Caco-2 (cell line): Measurements from ENCODE around the gene LRP6. TPM values are rescaled to one million over a fixed set of nuclear protein-coding genes. Genes with fewer than 3 reads are reported as not detected.

Experiments used
- BruUV-seq: library from RNA; stranded (reverse); fragments of 400-500 nt; replicated peaks from 2 replicates; lab custom pipeline; 2021; lab: Mats Ljungman, UMichigan
- CTCF ChIA-PET: fragments of 300-600 bp; sonication (Branson Sonifier 250); formaldehyde crosslinking; loops from one replicate; lab custom pipeline; 2022; ENCODE audit warnings: antibody characterized with exemption; lab: Charles Lee
- POLR2A ChIA-PET: fragments of 300-600 bp; sonication (Branson Sonifier 250); formaldehyde crosslinking; loops from one replicate; lab custom pipeline; 2022; ENCODE audit warnings: antibody characterized with exemption; lab: Charles Lee
- DNase-seq, 2 experiments: peaks; one replicate each; pipeline versions ENCODE4 v3.0.0 to v3.0.0-alpha.2; 2020 to 2022
- H3K27me3 ChIP-seq: replicated peaks from 2 replicates; pipeline ENCODE4 v1.6.0; 2011; ENCODE audit warnings: low read length; ENCODE audit not compliant: control insufficient read depth, insufficient read depth
- H3K36me3 ChIP-seq: 2 replicates; pipeline ENCODE4 v1.5.1; 2011; ENCODE audit warnings: low read length; ENCODE audit not compliant: control insufficient read depth, insufficient read depth
- H3K4me1 ChIP-seq: fragments of 250-450 bp; sonication (Bioruptor Pico); 2 replicates; pipeline ENCODE4 v1.5.1; 2020; ENCODE audit warnings: mild to moderate bottlenecking
- H3K4me3 ChIP-seq: 2 replicates; pipeline ENCODE4 v1.5.1; 2011; ENCODE audit warnings: low read depth, mild to moderate bottlenecking, control low read depth, low read length
- H3K9me3 ChIP-seq: fragments of 250-450 bp; sonication (Bioruptor Pico); 2 replicates; pipeline ENCODE4 v1.5.1; 2020; ENCODE audit warnings: mild to moderate bottlenecking, moderate library complexity
- H3K27ac Mint-ChIP-seq: one replicate; pipeline ENCODE4 v1.8.0; 2022; ENCODE audit warnings: mixed read lengths; ENCODE audit not compliant: unreplicated experiment
- H3K27me3 Mint-ChIP-seq: one replicate; pipeline ENCODE4 v1.8.0; 2022; ENCODE audit warnings: mixed read lengths; ENCODE audit not compliant: insufficient read depth, unreplicated experiment
- H3K36me3 Mint-ChIP-seq: one replicate; pipeline ENCODE4 v1.8.0; 2022; ENCODE audit warnings: mild to moderate bottlenecking, mixed read lengths; ENCODE audit not compliant: insufficient read depth, unreplicated experiment
- H3K4me1 Mint-ChIP-seq: one replicate; pipeline ENCODE4 v1.8.0; 2022; ENCODE audit warnings: low read depth, mixed read lengths; ENCODE audit not compliant: unreplicated experiment
- H3K4me3 Mint-ChIP-seq: one replicate; pipeline ENCODE4 v1.8.0; 2022; ENCODE audit warnings: mild to moderate bottlenecking, moderate library complexity, mixed read lengths; ENCODE audit not compliant: unreplicated experiment
- H3K9me3 Mint-ChIP-seq: one replicate; pipeline ENCODE4 v1.8.0; 2022; ENCODE audit warnings: mixed read lengths; ENCODE audit not compliant: unreplicated experiment
- intact Hi-C: fragments of 100-400 bp; cut with micrococcal nuclease; formaldehyde crosslinking; loops from one replicate; pipeline ENCODE4 v1.10.0; 2022; ENCODE audit not compliant: unreplicated experiment
- total RNA-seq: library from RNA; stranded (reverse); gene quantifications from 2 replicates; pipeline ENCODE4 v1.2.3, GENCODE V29; 2022
- TF ChIP-seq, protein P1 (sequence below), 2 experiments: fragments of 200-600 bp in 1 of 2; IDR thresholded peaks; 1 replicate in 1 of 2; 2 replicates in 1 of 2; pipeline versions ENCODE4 v1.5.1 to v1.8.0; 2011 to 2022; ENCODE audit warnings: antibody characterized with exemption in 1 of 2, control low read depth in 1 of 2, inconsistent platforms in 1 of 2, low read depth in 1 of 2, low read length in 1 of 2, mild to moderate bottlenecking in 1 of 2, moderate library complexity in 1 of 2; ENCODE audit not compliant: insufficient read depth in 1 of 2, severe bottlenecking in 1 of 2, unreplicated experiment in 1 of 2

LRP6 gene
- total RNA-seq, 1 experiment from 2014 or later = 72.7 TPM

DNA sequence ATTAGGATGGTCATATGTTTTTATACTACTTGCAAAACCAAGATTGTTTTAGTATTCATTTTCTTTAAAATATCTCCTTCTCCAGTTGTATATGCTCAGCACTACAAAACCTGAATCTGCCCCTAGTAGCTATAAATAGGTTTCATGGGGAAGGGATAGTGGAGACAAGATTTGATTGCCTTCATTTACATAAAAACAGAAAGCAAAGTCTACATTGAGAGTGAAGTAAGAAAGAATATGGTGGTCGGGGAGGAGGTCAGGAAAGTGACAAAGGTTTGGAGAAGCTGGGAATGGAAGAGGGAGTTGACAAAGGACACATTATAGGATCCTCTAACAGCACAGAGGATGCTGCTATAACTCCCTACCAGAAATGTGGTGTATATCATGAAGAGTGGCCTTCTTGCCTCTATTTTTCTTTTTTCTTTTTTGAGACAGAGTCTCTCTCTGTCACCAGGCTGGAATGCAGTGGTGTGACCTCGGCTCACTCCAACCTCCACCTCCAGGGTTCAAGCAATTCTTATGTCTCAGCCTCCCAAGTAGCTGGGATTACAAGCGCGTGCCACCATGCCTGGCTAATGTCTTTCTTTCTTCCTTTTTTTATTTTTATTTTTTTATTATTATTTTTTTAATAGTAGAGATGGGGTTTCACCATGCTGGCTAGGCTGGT is 6.6 kb upstream of the LRP6 start:
- Mint-ChIP-seq H3K4me3 (no peak overlapping the region), H3K27ac (peak overlapping the region; percentile 31), H3K4me1 (peaks cover 22% of the 10 kb centered on the region), H3K27me3 (no peaks in the 10 kb centered on the region), H3K9me3 (no peaks in the 10 kb centered on the region), H3K36me3 (no peaks in the 10 kb centered on the region)
- Histone ChIP-seq H3K4me1 (peaks cover 9% of the 10 kb centered on the region), H3K9me3 (no peaks in the 10 kb centered on the region; the same call in 1 of the 2 replicates), H3K27me3 (no peaks in the 10 kb centered on the region), H3K4me3 (no peak overlapping the region), H3K36me3 (no peaks in the 10 kb centered on the region)
- intact Hi-C loops = no loop called here
- TF ChIP-seq, protein P1, sequence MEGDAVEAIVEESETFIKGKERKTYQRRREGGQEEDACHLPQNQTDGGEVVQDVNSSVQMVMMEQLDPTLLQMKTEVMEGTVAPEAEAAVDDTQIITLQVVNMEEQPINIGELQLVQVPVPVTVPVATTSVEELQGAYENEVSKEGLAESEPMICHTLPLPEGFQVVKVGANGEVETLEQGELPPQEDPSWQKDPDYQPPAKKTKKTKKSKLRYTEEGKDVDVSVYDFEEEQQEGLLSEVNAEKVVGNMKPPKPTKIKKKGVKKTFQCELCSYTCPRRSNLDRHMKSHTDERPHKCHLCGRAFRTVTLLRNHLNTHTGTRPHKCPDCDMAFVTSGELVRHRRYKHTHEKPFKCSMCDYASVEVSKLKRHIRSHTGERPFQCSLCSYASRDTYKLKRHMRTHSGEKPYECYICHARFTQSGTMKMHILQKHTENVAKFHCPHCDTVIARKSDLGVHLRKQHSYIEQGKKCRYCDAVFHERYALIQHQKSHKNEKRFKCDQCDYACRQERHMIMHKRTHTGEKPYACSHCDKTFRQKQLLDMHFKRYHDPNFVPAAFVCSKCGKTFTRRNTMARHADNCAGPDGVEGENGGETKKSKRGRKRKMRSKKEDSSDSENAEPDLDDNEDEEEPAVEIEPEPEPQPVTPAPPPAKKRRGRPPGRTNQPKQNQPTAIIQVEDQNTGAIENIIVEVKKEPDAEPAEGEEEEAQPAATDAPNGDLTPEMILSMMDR (IDR thresholded peaks at IDR 0.05; ENCODE audit: insufficient read depth in 1 of 2, low read depth in 1 of 2, low read length in 1 of 2, severe bottlenecking in 1 of 2, unreplicated experiment in 1 of 2) = no peak
- POLR2A ChIA-PET = no interaction called here
- BruUV-seq = no TSS peak
- CTCF ChIA-PET = no interaction called here
- no peak for DNase-seq

DNA sequence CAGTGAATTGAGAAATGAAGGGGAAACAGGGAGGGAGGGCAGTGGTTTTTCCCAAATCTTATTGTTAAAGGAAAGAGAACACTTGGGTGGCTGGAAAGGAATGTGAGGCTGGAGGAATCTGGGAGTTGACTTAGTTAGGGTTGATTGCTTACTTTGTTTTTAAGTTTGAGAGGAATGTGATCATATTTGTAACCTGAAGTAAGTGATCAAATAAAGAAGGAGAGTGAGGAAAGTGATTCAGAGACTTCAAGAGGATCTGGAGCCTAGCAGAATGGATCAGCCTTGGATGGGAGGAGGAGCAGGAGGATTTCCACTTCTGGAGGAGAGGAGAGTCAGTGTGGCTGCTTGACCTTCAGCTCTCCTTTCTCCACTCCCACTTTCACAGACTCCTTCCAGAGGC is 6.0 kb upstream of the LRP6 start:
- no peak overlapping the region for H3K4me3 ChIP-seq
- no peaks in the 10 kb centered on the region for H3K36me3 ChIP-seq
- intact Hi-C loops = no loop called here
- Mint-ChIP-seq H3K9me3 (no peaks in the 10 kb centered on the region), H3K27me3 (no peaks in the 10 kb centered on the region), H3K27ac (peak overlapping the region; percentile 31), H3K4me3 (no peak overlapping the region), H3K4me1 (peaks cover 22% of the 10 kb centered on the region), H3K36me3 (no peaks in the 10 kb centered on the region)
- POLR2A ChIA-PET = interaction anchor here (0.5 kb wide), 1 partner anchor 334 kb away, joined by 7 read pairs; no protein-coding TSS in a partner anchor
- DNase-seq = peak in 1 of 2 experiments; percentile 15
- BruUV-seq = no TSS peak
- peaks cover 9% of the 10 kb centered on the region for H3K4me1 ChIP-seq
- CTCF ChIA-PET = no interaction called here
- H3K9me3 ChIP-seq = no peaks in the 10 kb centered on the region; the same call in 1 of the 2 replicates
- TF ChIP-seq, protein P1 (IDR thresholded peaks at IDR 0.05; ENCODE audit: insufficient read depth in 1 of 2, low read depth in 1 of 2, low read length in 1 of 2, severe bottlenecking in 1 of 2, unreplicated experiment in 1 of 2) = no peak
- no peaks in the 10 kb centered on the region for H3K27me3 ChIP-seq

DNA sequence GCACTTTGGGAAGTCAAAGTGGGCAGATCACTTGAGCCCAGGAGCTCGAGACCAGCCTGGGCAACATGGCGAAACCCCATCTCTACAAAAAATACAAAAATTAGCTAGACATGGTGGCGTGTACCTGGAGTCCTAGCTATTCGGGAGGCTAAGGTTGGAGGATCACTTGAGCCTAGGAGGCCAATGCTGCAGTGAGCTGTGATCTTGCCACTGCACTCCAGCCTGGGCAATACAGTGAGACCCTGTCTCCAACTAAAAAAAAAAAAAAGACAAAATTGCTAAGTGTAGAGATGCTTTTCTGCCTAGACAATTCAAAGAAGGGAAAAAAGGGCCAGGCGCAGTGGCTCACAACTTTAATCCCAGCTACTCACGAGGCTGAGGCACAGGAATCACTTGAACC is 3.4 kb upstream of the LRP6 start:
- Histone ChIP-seq H3K4me3 (no peak overlapping the region), H3K36me3 (no peaks in the 10 kb centered on the region), H3K4me1 (peaks cover 10% of the 10 kb centered on the region), H3K27me3 (no peaks in the 10 kb centered on the region), H3K9me3 (no peaks in the 10 kb centered on the region)
- Mint-ChIP-seq H3K36me3 (peaks cover 23% of the 10 kb centered on the region), H3K27me3 (no peaks in the 10 kb centered on the region), H3K27ac (peak overlapping the region; percentile 27), H3K4me3 (no peak overlapping the region), H3K9me3 (no peaks in the 10 kb centered on the region), H3K4me1 (peaks cover 26% of the 10 kb centered on the region)
- BruUV-seq = no TSS peak
- intact Hi-C loops = no loop called here
- ChIA-PET CTCF (interaction anchor here (0.7 to 0.8 kb wide), 2 partner anchors 32 to 51 kb away, joined by 3 to 6 read pairs; no protein-coding TSS in a partner anchor), POLR2A (no interaction called here)
- TF ChIP-seq, protein P1 (IDR thresholded peaks at IDR 0.05; ENCODE audit: insufficient read depth in 1 of 2, low read depth in 1 of 2, low read length in 1 of 2, severe bottlenecking in 1 of 2, unreplicated experiment in 1 of 2) = no peak
- DNase-seq = no peak
